HCT116 (cell line): ENCODE measurements around the gene HTRA3. TPM values are rescaled to one million over a fixed set of nuclear protein-coding genes. Genes with fewer than 3 reads are reported as not detected.

Experiments used
- ATAC-seq: fragments of 200-7000 bp; cut with Tn5 transposase; 2 replicates; pipeline ENCODE4 v1.9.1; 2020; ENCODE audit warnings: mild to moderate bottlenecking, moderate library complexity
- BruUV-seq: library from RNA; stranded (reverse); fragments of 400-500 nt; replicated peaks from 2 replicates; lab custom pipeline; 2021; lab: Mats Ljungman, UMichigan
- CTCF ChIA-PET: fragments of 300-600 bp; sonication (Branson Sonifier 250); formaldehyde crosslinking; loops from one replicate; lab custom pipeline; 2021; ENCODE audit warnings: antibody characterized with exemption; lab: Charles Lee
- POLR2A ChIA-PET: fragments of 300-600, 350-600 bp; sonication (Branson Sonifier 250); formaldehyde crosslinking; loops from one replicate; lab custom pipeline; 2021; ENCODE audit warnings: antibody characterized with exemption; lab: Charles Lee
- RAD21 ChIA-PET, 2 experiments: fragments of 300-600 bp; sonication (Branson Sonifier 250); formaldehyde crosslinking; loops; one replicate each; lab custom pipeline; 2023; ENCODE audit warnings: low total read pairs in 2 of 2; ENCODE audit not compliant: uncharacterized antibody in 2 of 2, unreplicated experiment in 2 of 2, low non-redundant PET in 1 of 2; lab: Charles Lee
- DNase-seq: peaks from one replicate; pipeline ENCODE4 v3.0.0-alpha.2; 2010; ENCODE audit warnings: low read depth, low spot score
- H2AFZ ChIP-seq: fragments of 200-600 bp; shearing (Covaris generic), sonication (generic); 2 replicates; pipeline ENCODE4 v1.6.1; 2017; ENCODE audit warnings: low read depth, mixed run types, mixed read lengths, antibody characterized with exemption, low read length; ENCODE audit not compliant: poor library complexity, severe bottlenecking
- H3K27ac ChIP-seq: 2 replicates; pipeline ENCODE4 v1.5.1; 2012; ENCODE audit warnings: low read depth, low read length
- H3K27me3 ChIP-seq: fragments of 200-600 bp; sonication (generic); 2 replicates; pipeline ENCODE4 v1.6.1; 2016; ENCODE audit warnings: mixed run types, low read length, mixed read lengths; ENCODE audit not compliant: insufficient read depth
- H3K36me3 ChIP-seq, 2 experiments: fragments of 200-500 bp in 1 of 2; fragments of 200-600 bp in 1 of 2; sonication (Bioruptor generic) in 1 of 2; sonication (generic) in 1 of 2; 2 replicates each; pipeline versions ENCODE4 v1.5.1 to v1.6.1; 2014 to 2016; ENCODE audit warnings: low read length in 2 of 2, inconsistent platforms in 1 of 2, mixed read lengths in 1 of 2, mixed run types in 1 of 2; ENCODE audit not compliant: insufficient read depth in 2 of 2, control insufficient read depth in 1 of 2
- H3K4me1 ChIP-seq, 2 experiments: fragments of 200-600 bp in 1 of 2; sonication (generic) in 1 of 2; 2 replicates each; pipeline versions ENCODE4 v1.5.1 to v1.6.1; 2012 to 2017; ENCODE audit warnings: low read length in 2 of 2, inconsistent platforms in 1 of 2, mild to moderate bottlenecking in 1 of 2, mixed read lengths in 1 of 2, mixed run types in 1 of 2, moderate library complexity in 1 of 2; ENCODE audit not compliant: insufficient read depth in 2 of 2, control insufficient read depth in 1 of 2
- H3K4me2 ChIP-seq: fragments of 200-600 bp; sonication (generic); 2 replicates; pipeline ENCODE4 v1.6.1; 2017; ENCODE audit warnings: mixed run types, low read length, mixed read lengths
- H3K4me3 ChIP-seq, 2 experiments: fragments of 200-600 bp in 1 of 2; sonication (generic) in 1 of 2; replicated peaks in 1 of 2; 2 replicates each; pipeline ENCODE4 v1.5.1; 2011 to 2016; ENCODE audit warnings: low read length in 2 of 2, control low read depth in 1 of 2, low read depth in 1 of 2, mild to moderate bottlenecking in 1 of 2, mixed read lengths in 1 of 2, mixed run types in 1 of 2
- H3K79me2 ChIP-seq: fragments of 200-600 bp; sonication (generic); 2 replicates; pipeline ENCODE4 v1.6.1; 2017; ENCODE audit warnings: mild to moderate bottlenecking, mixed run types, low read length, moderate library complexity, mixed read lengths; ENCODE audit not compliant: insufficient read depth
- H3K9ac ChIP-seq: fragments of 200-600 bp; sonication (generic); 2 replicates; pipeline ENCODE4 v1.6.1; 2016; ENCODE audit warnings: low read length, mixed read lengths
- H3K9me2 ChIP-seq: fragments of 200-600 bp; sonication (generic), shearing (Covaris generic); 2 replicates; pipeline ENCODE4 v1.6.1; 2017; ENCODE audit warnings: mixed run types, mild to moderate bottlenecking, moderate library complexity; ENCODE audit not compliant: insufficient read depth
- H3K9me3 ChIP-seq, 2 experiments: fragments of 200-500 bp in 1 of 2; fragments of 200-600 bp in 1 of 2; sonication (Bioruptor generic) in 1 of 2; sonication (generic) in 1 of 2; 2 replicates each; pipeline ENCODE4 v1.6.1; 2014 to 2017; ENCODE audit warnings: low read length in 2 of 2, mixed read lengths in 2 of 2, inconsistent platforms in 1 of 2, low read depth in 1 of 2, mild to moderate bottlenecking in 1 of 2, mixed run types in 1 of 2, moderate library complexity in 1 of 2; ENCODE audit not compliant: control insufficient read depth in 1 of 2, insufficient read depth in 1 of 2
- H4K20me1 ChIP-seq: fragments of 200-600 bp; sonication (generic), shearing (Covaris generic); 2 replicates; pipeline ENCODE4 v1.6.1; 2017; ENCODE audit warnings: mixed run types, mild to moderate bottlenecking, moderate library complexity; ENCODE audit not compliant: insufficient read depth
- CBX3 ChIP-seq: IDR thresholded peaks from 2 replicates; pipeline ENCODE4 v1.6.1; 2012; ENCODE audit warnings: low read depth
- CTCF ChIP-seq, 3 experiments: fragments of 200-600 bp in 1 of 3; sonication (generic) in 1 of 3; IDR thresholded peaks in 2 of 3; conservative IDR thresholded peaks in 1 of 3; 2 replicates each; pipeline ENCODE4 v1.5.1; 2012 to 2017; ENCODE audit warnings: low read depth in 2 of 3, low read length in 2 of 3, antibody characterized with exemption in 1 of 3, borderline replicate concordance in 1 of 3, control low read depth in 1 of 3, mild to moderate bottlenecking in 1 of 3, mixed read lengths in 1 of 3, mixed run types in 1 of 3, moderate library complexity in 1 of 3; ENCODE audit not compliant: insufficient read depth in 1 of 3
- EGR1 ChIP-seq: IDR thresholded peaks from 2 replicates; pipeline ENCODE4 v1.6.1; 2012; ENCODE audit warnings: low read depth
- ELF1 ChIP-seq: IDR thresholded peaks from 2 replicates; pipeline ENCODE4 v1.6.1; 2012; ENCODE audit warnings: low read depth, borderline replicate concordance
- EZH2phosphoT487 ChIP-seq: fragments of 200-600 bp; IDR thresholded peaks from 2 replicates; pipeline ENCODE4 v1.6.1; 2018; ENCODE audit warnings: antibody characterized with exemption, borderline replicate concordance
- FOSL1 ChIP-seq: IDR thresholded peaks from 2 replicates; pipeline ENCODE4 v1.6.1; 2012; ENCODE audit warnings: low read depth
- POLR2AphosphoS5 ChIP-seq: IDR thresholded peaks from 2 replicates; pipeline ENCODE4 v1.6.1; 2011; ENCODE audit warnings: mild to moderate bottlenecking, low read depth, low read length, moderate library complexity
- RAD21 ChIP-seq: IDR thresholded peaks from 2 replicates; pipeline ENCODE4 v1.6.1; 2012; ENCODE audit warnings: low read depth, mild to moderate bottlenecking
- REST ChIP-seq: IDR thresholded peaks from 2 replicates; pipeline ENCODE4 v1.6.1; 2012; ENCODE audit warnings: low read depth
- SP1 ChIP-seq: IDR thresholded peaks from 2 replicates; pipeline ENCODE4 v1.6.1; 2012; ENCODE audit warnings: low read depth
- YY1 ChIP-seq: IDR thresholded peaks from 2 replicates; pipeline ENCODE4 v1.6.1; 2011; ENCODE audit warnings: low read length, low read depth, moderate library complexity, mild to moderate bottlenecking; ENCODE audit not compliant: insufficient replicate concordance; ENCODE audit errors: extremely low read depth
- ZBTB33 ChIP-seq: IDR thresholded peaks from 2 replicates; pipeline ENCODE4 v1.6.1; 2011; ENCODE audit warnings: mild to moderate bottlenecking, low read length, moderate library complexity; ENCODE audit not compliant: insufficient replicate concordance; ENCODE audit errors: extremely low read depth
- intact Hi-C: fragments of 100-400 bp; cut with micrococcal nuclease; formaldehyde crosslinking; loops from 2 replicates; pipeline ENCODE4 v1.10.0; 2022
- total RNA-seq: library from RNA; stranded (reverse); gene quantifications from one replicate; pipeline ENCODE4 v1.2.1, GENCODE V29; 2021; ENCODE audit not compliant: unreplicated experiment

The HTRA3 gene
- total RNA-seq, 1 experiment from 2014 or later, result not detected

GRCh38 chr4:8270912-8271815 is 1.6 kb downstream of the HTRA3 start:
- ChIA-PET CTCF (no interaction called here), POLR2A (no interaction called here), RAD21 (no interaction called here)
- no peaks in the 10 kb centered on the region for H3K79me2 ChIP-seq
- H4K20me1 ChIP-seq, result no peaks in the 10 kb centered on the region
- no peaks in the 10 kb centered on the region for H3K9me3 ChIP-seq
- ATAC-seq, result no peak
- no peak for DNase-seq
- intact Hi-C loops, result no loop called here
- H3K9ac ChIP-seq, result no peak overlapping the region
- H3K4me3 ChIP-seq, result no peak overlapping the region
- H2AFZ ChIP-seq, result no peak overlapping the region
- H3K9me2 ChIP-seq, result no peaks in the 10 kb centered on the region
- no peak overlapping the region for H3K27ac ChIP-seq
- H3K36me3 ChIP-seq, result no peaks in the 10 kb centered on the region
- no peaks in the 10 kb centered on the region for H3K27me3 ChIP-seq
- BruUV-seq, result no TSS peak
- no peak for TF ChIP-seq CTCF (IDR thresholded peaks at IDR 0.05 in 2 of 3, conservative IDR thresholded peaks at IDR 0.05 in 1 of 3; ENCODE audit: borderline replicate concordance in 1 of 3, insufficient read depth in 1 of 3, low read depth in 2 of 3, low read length in 2 of 3)
- no peak for TF ChIP-seq RAD21
- no peak for TF ChIP-seq SP1
- no peak for TF ChIP-seq FOSL1
- no peak for TF ChIP-seq POLR2AphosphoS5
- no peak for TF ChIP-seq REST
- no peak for TF ChIP-seq CBX3
- TF ChIP-seq EGR1, result no peak
- no peak for TF ChIP-seq ELF1
- TF ChIP-seq ZBTB33, result no peak
- TF ChIP-seq EZH2phosphoT487, result no peak
- TF ChIP-seq YY1, result no peak
- no peaks in the 10 kb centered on the region for H3K4me1 ChIP-seq
- no peak overlapping the region for H3K4me2 ChIP-seq
